ENCODE data around the gene PRSS1.

- no peak for TF ChIP-seq CTCF (IDR thresholded peaks at IDR 0.05)
- TF ChIP-seq EZH2 (IDR thresholded peaks at IDR 0.05), result no peak
Measured at GRCh38 chr7:142788303-142789289, 39.3 kb downstream of the PRSS1 start.
